ENCODE results near the gene SELENOK. TPM values are rescaled to one million over a fixed set of nuclear protein-coding genes. Genes with fewer than 3 reads are reported as not detected.

Gene SELENOK
- total and polyA plus RNA-seq, 2 of the 13 experiments (the other 11 are each of a cell fraction or from before 2014, with no cell fraction given) = 67.0 to 81.0 TPM

- TF ChIP-seq RNF219 (CRISPR knock-in tag; IDR thresholded peaks at IDR 0.05) = no peak
- peak; percentile 40; the same call in 1 of the 2 replicates for TF ChIP-seq FOSL2 (CRISPR knock-in tag; IDR thresholded peaks at IDR 0.05)
- peak; percentile 64 for TF ChIP-seq HNF1B (CRISPR knock-in tag; IDR thresholded peaks at IDR 0.05)
Measured at GRCh38 chr3:53891497-53892285, at the start of gene SELENOK (continued).

GRCh38 chr3:53941184-53941583 lies 49.5 kb upstream of the SELENOK start:
- H3K27me3 ChIP-seq (ENCODE audit: control insufficient read depth in 1 of 2, insufficient read depth in 2 of 2, low read length in 2 of 2) = no peaks in the 10 kb centered on the region; a peak in 2 of 5 replicates
- ChIA-PET POLR2A (no interaction called here), CTCF (ENCODE audit: low intra/inter-chr PET ratio, low total read pairs) (no interaction called here)
- H2AFZ ChIP-seq (ENCODE audit: low read length) = no peak overlapping the region
- no peak overlapping the region for H3K4me2 ChIP-seq (ENCODE audit: low read depth, low read length)
- BruUV-seq (replicated peaks) = no TSS peak
- H4K20me1 ChIP-seq (ENCODE audit: insufficient read depth, low read length) = no peaks in the 10 kb centered on the region
- 0% methylated on average over 6 of the region's 6 CpGs for WGBS (ENCODE audit: low lambda C conversion rate)
- no peaks in the 10 kb centered on the region for H3K36me3 ChIP-seq (replicated peaks in 1 of 2; ENCODE audit: control insufficient read depth in 1 of 2, insufficient read depth in 2 of 2, low read length in 2 of 2)
- no peaks in the 10 kb centered on the region for H3K4me1 ChIP-seq (ENCODE audit: insufficient read depth, low read length)
- in situ Hi-C loops (cut with HindIII; ENCODE audit: extremely low pct_ligation_motif_present, low pct_unique_long_range_greater_than_20kb) = no loop called here
- peaks cover 6% of the 10 kb centered on the region for H3K9me3 ChIP-seq (ENCODE audit: low read length)
- intact Hi-C loops (cut with micrococcal nuclease; ENCODE audit: unreplicated experiment) = no loop called here
- DNase-seq (ENCODE audit: low spot score) (no peak), FAIRE-seq (no peak), ATAC-seq (no peak)
- H3K9ac ChIP-seq (ENCODE audit: insufficient read depth, low read depth, low read length) = no peak overlapping the region
- H3K79me2 ChIP-seq (ENCODE audit: insufficient read depth, low read length) = no peaks in the 10 kb centered on the region
- TF ChIP-seq ZNF564 (CRISPR knock-in tag; IDR thresholded peaks at IDR 0.05) (no peak), ZNF232 (CRISPR knock-in tag; IDR thresholded peaks at IDR 0.05; ENCODE audit: borderline replicate concordance) (no peak), CSRNP1 (CRISPR knock-in tag; IDR thresholded peaks at IDR 0.05) (no peak), PBX3 (CRISPR knock-in tag; IDR thresholded peaks at IDR 0.05; ENCODE audit: borderline replicate concordance) (no peak), NR1H2 (CRISPR knock-in tag; IDR thresholded peaks at IDR 0.05; ENCODE audit: borderline replicate concordance, low read depth) (no peak)
- no peak overlapping the region for H3K27ac ChIP-seq (ENCODE audit: extremely low read length, insufficient read depth, low read length)
- H3K4me3 ChIP-seq (replicated peaks in 1 of 3; ENCODE audit: insufficient read depth in 1 of 3, low read depth in 2 of 3, low read length in 3 of 3) = no peak overlapping the region
